ENCODE data around the gene PACSIN1. TPM values are rescaled to one million over a fixed set of nuclear protein-coding genes. Genes with fewer than 3 reads are reported as not detected.

PACSIN1 gene
- total RNA-seq, 1 donor from 2014 or later = 0.08 TPM

DNA sequence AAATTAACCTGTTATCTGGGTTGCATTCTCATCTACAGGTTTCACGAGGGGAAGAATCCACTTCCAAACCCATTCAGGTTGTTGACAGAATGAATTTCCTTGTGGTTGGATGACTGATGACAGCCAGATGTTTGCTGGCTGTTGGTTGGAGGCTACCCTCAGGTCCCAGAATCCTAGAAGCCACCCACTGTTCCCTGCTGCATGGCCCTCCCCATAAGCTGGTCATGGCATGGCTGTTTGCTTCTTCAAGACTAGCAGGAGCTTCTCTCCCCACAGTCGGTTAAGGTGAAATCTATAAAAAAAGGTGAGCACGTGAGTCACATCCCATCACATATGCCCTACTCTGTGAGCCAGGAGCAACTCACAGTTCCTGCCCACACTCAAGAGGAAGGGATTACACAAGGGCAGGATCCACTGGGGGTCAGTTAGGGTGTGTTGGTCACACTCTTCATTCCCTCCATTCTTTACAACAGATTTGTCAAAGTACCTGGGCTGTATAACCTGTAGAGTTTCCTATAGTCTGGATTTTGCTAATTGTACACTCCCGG, 20.5 kb upstream of the PACSIN1 start:
- no peaks in the 10 kb centered on the region for H3K4me1 Mint-ChIP-seq (ENCODE audit: unreplicated experiment)
- no peak for DNase-seq (ENCODE audit: low spot score)
- H3K27me3 Mint-ChIP-seq (ENCODE audit: unreplicated experiment) = no peaks in the 10 kb centered on the region
- H3K27ac Mint-ChIP-seq (ENCODE audit: unreplicated experiment) = no peak overlapping the region
- no peaks in the 10 kb centered on the region for H3K9me3 Mint-ChIP-seq (ENCODE audit: unreplicated experiment)
- TF ChIP-seq, protein P1, sequence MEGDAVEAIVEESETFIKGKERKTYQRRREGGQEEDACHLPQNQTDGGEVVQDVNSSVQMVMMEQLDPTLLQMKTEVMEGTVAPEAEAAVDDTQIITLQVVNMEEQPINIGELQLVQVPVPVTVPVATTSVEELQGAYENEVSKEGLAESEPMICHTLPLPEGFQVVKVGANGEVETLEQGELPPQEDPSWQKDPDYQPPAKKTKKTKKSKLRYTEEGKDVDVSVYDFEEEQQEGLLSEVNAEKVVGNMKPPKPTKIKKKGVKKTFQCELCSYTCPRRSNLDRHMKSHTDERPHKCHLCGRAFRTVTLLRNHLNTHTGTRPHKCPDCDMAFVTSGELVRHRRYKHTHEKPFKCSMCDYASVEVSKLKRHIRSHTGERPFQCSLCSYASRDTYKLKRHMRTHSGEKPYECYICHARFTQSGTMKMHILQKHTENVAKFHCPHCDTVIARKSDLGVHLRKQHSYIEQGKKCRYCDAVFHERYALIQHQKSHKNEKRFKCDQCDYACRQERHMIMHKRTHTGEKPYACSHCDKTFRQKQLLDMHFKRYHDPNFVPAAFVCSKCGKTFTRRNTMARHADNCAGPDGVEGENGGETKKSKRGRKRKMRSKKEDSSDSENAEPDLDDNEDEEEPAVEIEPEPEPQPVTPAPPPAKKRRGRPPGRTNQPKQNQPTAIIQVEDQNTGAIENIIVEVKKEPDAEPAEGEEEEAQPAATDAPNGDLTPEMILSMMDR (IDR thresholded peaks at IDR 0.05; ENCODE audit: unreplicated experiment) = no peak
- H3K36me3 Mint-ChIP-seq (ENCODE audit: low read depth, unreplicated experiment) = no peaks in the 10 kb centered on the region
- H3K4me3 Mint-ChIP-seq (ENCODE audit: unreplicated experiment) = no peak overlapping the region

DNA sequence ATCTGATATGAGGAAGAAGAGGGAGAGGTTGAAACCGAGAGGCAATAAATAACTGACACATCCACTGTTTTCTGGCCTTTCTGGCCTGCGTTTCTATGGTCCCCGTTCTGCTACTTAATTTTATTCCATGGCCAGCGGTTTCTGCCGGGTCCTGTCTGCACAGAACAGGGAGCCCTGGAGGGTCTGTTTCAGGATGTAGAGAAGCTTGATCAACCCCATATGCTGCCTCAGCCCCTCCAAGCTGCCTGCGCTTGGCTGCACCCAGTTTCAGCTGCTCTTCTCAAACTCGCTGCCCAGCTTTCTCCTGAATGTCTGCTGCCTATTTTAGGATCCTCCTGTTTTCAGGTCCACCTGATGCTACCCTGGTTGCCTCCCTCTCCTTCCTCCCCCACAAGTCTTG, 18.5 kb upstream of the PACSIN1 start:
- DNase-seq (ENCODE audit: low spot score) = no peak
- no peak overlapping the region for H3K27ac Mint-ChIP-seq (ENCODE audit: unreplicated experiment)
- no peak overlapping the region for H3K4me3 Mint-ChIP-seq (ENCODE audit: unreplicated experiment)
- H3K4me1 Mint-ChIP-seq (ENCODE audit: unreplicated experiment) = no peaks in the 10 kb centered on the region
- H3K36me3 Mint-ChIP-seq (ENCODE audit: low read depth, unreplicated experiment) = no peaks in the 10 kb centered on the region
- H3K9me3 Mint-ChIP-seq (ENCODE audit: unreplicated experiment) = no peaks in the 10 kb centered on the region
- TF ChIP-seq, protein P1 (IDR thresholded peaks at IDR 0.05; ENCODE audit: unreplicated experiment) = no peak
- H3K27me3 Mint-ChIP-seq (ENCODE audit: unreplicated experiment) = no peaks in the 10 kb centered on the region

DNA sequence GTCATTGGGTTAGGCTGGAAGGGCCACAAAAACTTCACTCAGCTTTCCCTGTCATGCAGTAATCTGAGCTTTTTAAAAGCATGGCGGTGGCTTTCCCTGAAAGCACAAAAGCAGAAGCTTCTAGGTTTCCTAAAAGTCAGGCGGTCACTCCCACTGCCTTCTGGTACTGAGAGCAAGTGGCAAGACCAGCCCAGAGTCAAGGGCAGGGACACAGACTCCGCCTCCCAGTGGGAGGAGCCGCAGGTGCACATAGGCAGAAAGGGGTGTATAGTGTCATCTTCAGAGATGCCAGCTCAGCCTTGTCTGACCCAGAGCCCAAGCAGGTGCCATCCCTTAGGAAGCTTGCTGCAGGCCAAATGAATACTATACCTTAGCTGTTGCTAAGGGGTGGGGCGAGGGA, 18.0 kb upstream of the PACSIN1 start:
- Mint-ChIP-seq H3K4me1 (ENCODE audit: unreplicated experiment) (no peaks in the 10 kb centered on the region), H3K9me3 (ENCODE audit: unreplicated experiment) (no peaks in the 10 kb centered on the region), H3K27me3 (ENCODE audit: unreplicated experiment) (no peaks in the 10 kb centered on the region), H3K36me3 (ENCODE audit: low read depth, unreplicated experiment) (no peaks in the 10 kb centered on the region), H3K27ac (ENCODE audit: unreplicated experiment) (no peak overlapping the region), H3K4me3 (ENCODE audit: unreplicated experiment) (no peak overlapping the region)
- TF ChIP-seq, protein P1 (IDR thresholded peaks at IDR 0.05; ENCODE audit: unreplicated experiment) = no peak
- no peak for DNase-seq (ENCODE audit: low spot score)

DNA sequence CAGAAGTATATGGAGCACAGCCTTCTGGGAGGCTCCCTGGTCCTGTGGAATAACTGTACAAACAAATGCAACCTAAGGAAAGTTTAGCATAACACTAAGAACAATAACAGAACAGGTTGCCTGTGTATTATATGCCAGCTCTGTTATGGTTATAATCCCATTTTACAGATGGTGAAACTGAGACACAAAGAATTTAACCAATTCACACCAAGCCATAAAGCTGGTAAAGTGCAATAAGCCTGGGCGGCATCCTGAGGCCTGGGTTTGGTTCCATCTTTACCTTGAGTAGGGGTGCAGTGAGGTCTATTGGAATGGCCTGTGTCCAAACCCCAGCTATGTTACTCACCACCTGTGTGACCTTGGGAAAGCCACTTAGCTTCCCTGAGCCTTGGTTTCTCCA, 14.7 kb upstream of the PACSIN1 start:
- TF ChIP-seq, protein P1 (IDR thresholded peaks at IDR 0.05; ENCODE audit: unreplicated experiment) = no peak
- Mint-ChIP-seq H3K27ac (ENCODE audit: unreplicated experiment) (no peak overlapping the region), H3K4me1 (ENCODE audit: unreplicated experiment) (no peaks in the 10 kb centered on the region), H3K27me3 (ENCODE audit: unreplicated experiment) (no peaks in the 10 kb centered on the region), H3K4me3 (ENCODE audit: unreplicated experiment) (no peak overlapping the region), H3K36me3 (ENCODE audit: low read depth, unreplicated experiment) (no peaks in the 10 kb centered on the region), H3K9me3 (ENCODE audit: unreplicated experiment) (no peaks in the 10 kb centered on the region)
- DNase-seq (ENCODE audit: low spot score) = no peak

DNA sequence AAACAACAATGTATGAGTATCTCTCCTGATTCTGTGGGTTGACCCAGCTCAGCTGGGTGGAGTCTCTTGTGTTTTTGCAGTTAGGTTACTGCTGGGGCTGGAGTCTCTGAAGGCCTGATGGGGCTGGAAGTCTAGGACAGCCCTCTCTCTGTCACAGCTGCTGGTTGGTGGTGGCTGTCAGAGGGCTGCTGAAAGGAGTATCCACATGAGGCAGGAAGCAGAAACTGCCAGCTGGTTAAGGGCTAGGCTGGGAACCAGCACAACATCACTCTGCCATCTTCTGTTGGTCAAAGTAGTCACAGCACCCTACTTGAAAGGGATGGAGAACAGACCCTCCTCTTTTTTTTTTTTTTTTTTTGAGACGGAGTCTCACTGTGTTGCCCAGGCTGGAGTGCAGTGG, 10.0 kb upstream of the PACSIN1 start:
- Mint-ChIP-seq H3K9me3 (ENCODE audit: unreplicated experiment) (no peaks in the 10 kb centered on the region), H3K27me3 (ENCODE audit: unreplicated experiment) (peaks cover 4% of the 10 kb centered on the region), H3K4me3 (ENCODE audit: unreplicated experiment) (no peak overlapping the region), H3K4me1 (ENCODE audit: unreplicated experiment) (no peaks in the 10 kb centered on the region), H3K27ac (ENCODE audit: unreplicated experiment) (no peak overlapping the region), H3K36me3 (ENCODE audit: low read depth, unreplicated experiment) (no peaks in the 10 kb centered on the region)
- no peak for DNase-seq (ENCODE audit: low spot score)
- TF ChIP-seq, protein P1 (IDR thresholded peaks at IDR 0.05; ENCODE audit: unreplicated experiment) = no peak
